GM12892 (cell line): Measurements from ENCODE around the gene SNX3.

Experiments used
- POLR2A ChIP-seq: IDR thresholded peaks from 2 replicates; pipeline ENCODE4 v1.6.1; 2011; ENCODE audit warnings: low read depth, low read length, control low read depth
- TAF1 ChIP-seq: IDR thresholded peaks from 2 replicates; pipeline ENCODE4 v1.6.1; 2011; ENCODE audit warnings: low read depth, mild to moderate bottlenecking, control low read depth, low read length, borderline replicate concordance

DNA sequence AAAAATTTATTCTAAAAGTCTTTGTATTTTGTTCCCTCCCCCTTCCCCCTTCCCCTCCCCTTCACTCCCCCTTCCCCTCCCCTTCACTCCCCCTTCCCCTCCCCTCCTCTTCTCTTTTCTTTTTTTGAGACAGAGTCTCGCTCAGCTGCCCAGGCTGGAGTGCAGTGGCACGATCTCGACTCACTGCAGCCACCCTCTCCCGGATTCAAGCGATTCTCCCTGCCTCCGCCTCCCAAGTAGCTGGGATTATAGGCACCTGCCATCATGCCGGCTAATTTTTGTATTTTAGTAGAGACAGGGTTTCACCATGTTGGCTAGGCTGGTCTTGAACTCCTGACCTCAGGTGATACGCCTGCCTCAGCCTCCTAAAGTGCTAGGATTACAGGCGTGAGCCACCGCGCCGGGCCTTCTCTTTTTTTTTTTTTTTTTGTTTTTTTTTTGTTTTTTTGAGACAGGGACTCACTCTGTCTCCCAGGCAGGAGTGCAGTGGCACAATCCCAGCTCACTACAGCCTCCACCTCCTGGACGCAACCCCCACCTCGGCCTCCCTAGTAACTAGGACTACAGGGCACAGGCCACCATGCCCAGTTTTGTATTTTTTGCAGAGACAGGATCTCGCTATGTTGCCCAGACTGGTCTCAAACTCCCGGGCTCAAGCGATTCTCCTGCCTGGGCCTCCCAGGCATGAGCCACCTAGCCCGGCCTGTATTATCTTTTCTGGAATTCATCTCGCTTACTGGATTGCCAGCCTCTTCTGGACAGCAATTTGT is 32.9 kb upstream of the SNX3 start:
- TF ChIP-seq POLR2A (no peak), TAF1 (no peak)
